OCI-LY3 (cell line): ENCODE results near the gene TAX1BP1.

Experiments
- H2AFZ ChIP-seq: fragments of 200-600, 300-600 bp; shearing (Covaris generic); 2 replicates; pipeline ENCODE4 v1.6.0; 2014; ENCODE audit warnings: antibody characterized with exemption, low read depth, low read length
- H3K27ac ChIP-seq: fragments of 200-600, 300-600 bp; sonication (generic); 2 replicates; pipeline ENCODE4 v1.5.1; 2014; ENCODE audit warnings: mild to moderate bottlenecking, low read length, moderate library complexity, mixed read lengths
- H3K27me3 ChIP-seq: fragments of 200-600, 300-600 bp; sonication (generic); 2 replicates; pipeline ENCODE4 v1.6.1; 2014; ENCODE audit warnings: low read depth, low read length, mixed read lengths
- H3K36me3 ChIP-seq: fragments of 200-600, 300-600 bp; sonication (generic); replicated peaks from 2 replicates; pipeline ENCODE3; 2014; ENCODE audit warnings: low read depth, low read length, mixed read lengths
- H3K4me1 ChIP-seq: fragments of 300-600, 200-600 bp; sonication (generic); 2 replicates; pipeline ENCODE4 v1.6.1; 2014; ENCODE audit warnings: low read length, mixed read lengths
- H3K4me2 ChIP-seq: fragments of 200-600, 300-600 bp; sonication (generic); 2 replicates; pipeline ENCODE4 v1.6.1; 2014; ENCODE audit warnings: low read length, mixed read lengths
- H3K4me3 ChIP-seq: fragments of 300-600, 200-600 bp; sonication (generic); 2 replicates; pipeline ENCODE4 v1.5.1; 2014; ENCODE audit warnings: antibody characterized with exemption, mild to moderate bottlenecking, low read length, moderate library complexity
- H3K79me2 ChIP-seq: fragments of 300-600, 200-600 bp; shearing (Covaris generic); 2 replicates; pipeline ENCODE4 v1.6.1; 2014; ENCODE audit warnings: mild to moderate bottlenecking, low read length, mixed read lengths
- H3K9ac ChIP-seq: fragments of 300-600, 200-600 bp; shearing (Covaris generic); 2 replicates; pipeline ENCODE4 v1.6.0; 2014; ENCODE audit warnings: mild to moderate bottlenecking, low read length, moderate library complexity
- H3K9me3 ChIP-seq: fragments of 200-600, 300-600 bp; shearing (Covaris generic); 2 replicates; pipeline ENCODE4 v1.6.1; 2014; ENCODE audit warnings: low read length, mixed read lengths; ENCODE audit not compliant: insufficient read depth
- H4K20me1 ChIP-seq: fragments of 200-600, 300-600 bp; sonication (generic); 2 replicates; pipeline ENCODE4 v1.6.1; 2016; ENCODE audit warnings: low read length, mixed read lengths; ENCODE audit not compliant: insufficient read depth
- EZH2phosphoT487 ChIP-seq: fragments of 200-600 bp; shearing (Covaris generic); IDR thresholded peaks from 2 replicates; pipeline ENCODE4 v1.6.1; 2018; ENCODE audit warnings: antibody characterized with exemption, mixed run types, low read depth
- TF ChIP-seq, protein P1 (sequence below): fragments of 200-600, 300-600 bp; sonication (generic); IDR thresholded peaks from 2 replicates; pipeline ENCODE4 v1.5.1; 2014; ENCODE audit warnings: antibody characterized with exemption, low read length, low read depth

TAX1BP1 gene

GRCh38 chr7:27826357-27826756, 86.4 kb downstream of the TAX1BP1 start:
- Histone ChIP-seq H3K4me2 (no peak overlapping the region), H3K27me3 (no peaks in the 10 kb centered on the region), H3K4me3 (no peak overlapping the region), H3K4me1 (no peaks in the 10 kb centered on the region), H3K9ac (no peak overlapping the region), H2AFZ (no peak overlapping the region), H4K20me1 (no peaks in the 10 kb centered on the region), H3K79me2 (no peaks in the 10 kb centered on the region), H3K27ac (no peak overlapping the region), H3K9me3 (no peaks in the 10 kb centered on the region), H3K36me3 (no peaks in the 10 kb centered on the region)
- TF ChIP-seq, protein P1, sequence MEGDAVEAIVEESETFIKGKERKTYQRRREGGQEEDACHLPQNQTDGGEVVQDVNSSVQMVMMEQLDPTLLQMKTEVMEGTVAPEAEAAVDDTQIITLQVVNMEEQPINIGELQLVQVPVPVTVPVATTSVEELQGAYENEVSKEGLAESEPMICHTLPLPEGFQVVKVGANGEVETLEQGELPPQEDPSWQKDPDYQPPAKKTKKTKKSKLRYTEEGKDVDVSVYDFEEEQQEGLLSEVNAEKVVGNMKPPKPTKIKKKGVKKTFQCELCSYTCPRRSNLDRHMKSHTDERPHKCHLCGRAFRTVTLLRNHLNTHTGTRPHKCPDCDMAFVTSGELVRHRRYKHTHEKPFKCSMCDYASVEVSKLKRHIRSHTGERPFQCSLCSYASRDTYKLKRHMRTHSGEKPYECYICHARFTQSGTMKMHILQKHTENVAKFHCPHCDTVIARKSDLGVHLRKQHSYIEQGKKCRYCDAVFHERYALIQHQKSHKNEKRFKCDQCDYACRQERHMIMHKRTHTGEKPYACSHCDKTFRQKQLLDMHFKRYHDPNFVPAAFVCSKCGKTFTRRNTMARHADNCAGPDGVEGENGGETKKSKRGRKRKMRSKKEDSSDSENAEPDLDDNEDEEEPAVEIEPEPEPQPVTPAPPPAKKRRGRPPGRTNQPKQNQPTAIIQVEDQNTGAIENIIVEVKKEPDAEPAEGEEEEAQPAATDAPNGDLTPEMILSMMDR = no peak
- TF ChIP-seq EZH2phosphoT487 = no peak

- no peak overlapping the region for H3K9ac ChIP-seq
- no peaks in the 10 kb centered on the region for H3K27me3 ChIP-seq
- H3K4me3 ChIP-seq = no peak overlapping the region
- no peaks in the 10 kb centered on the region for H4K20me1 ChIP-seq
- no peaks in the 10 kb centered on the region for H3K4me1 ChIP-seq
- H3K79me2 ChIP-seq = no peaks in the 10 kb centered on the region
- no peaks in the 10 kb centered on the region for H3K36me3 ChIP-seq
- no peak overlapping the region for H2AFZ ChIP-seq
- H3K27ac ChIP-seq = no peak overlapping the region
- no peaks in the 10 kb centered on the region for H3K9me3 ChIP-seq
- no peak for TF ChIP-seq EZH2phosphoT487
- TF ChIP-seq, protein P1 = no peak
- H3K4me2 ChIP-seq = no peak overlapping the region
Measured at GRCh38 chr7:27834179-27834921, 94.4 kb downstream of the TAX1BP1 start.

- no peaks in the 10 kb centered on the region for H3K27me3 ChIP-seq
- TF ChIP-seq, protein P1 = no peak
- TF ChIP-seq EZH2phosphoT487 = no peak
- no peaks in the 10 kb centered on the region for H3K9me3 ChIP-seq
- no peak overlapping the region for H2AFZ ChIP-seq
- H3K27ac ChIP-seq = no peak overlapping the region
- H3K4me1 ChIP-seq = peaks cover 8% of the 10 kb centered on the region
- no peaks in the 10 kb centered on the region for H3K36me3 ChIP-seq
- H4K20me1 ChIP-seq = no peaks in the 10 kb centered on the region
- no peaks in the 10 kb centered on the region for H3K79me2 ChIP-seq
- no peak overlapping the region for H3K9ac ChIP-seq
- no peak overlapping the region for H3K4me2 ChIP-seq
- no peak overlapping the region for H3K4me3 ChIP-seq
Measured at GRCh38 chr7:27835376-27835775, 95.4 kb downstream of the TAX1BP1 start.

DNA sequence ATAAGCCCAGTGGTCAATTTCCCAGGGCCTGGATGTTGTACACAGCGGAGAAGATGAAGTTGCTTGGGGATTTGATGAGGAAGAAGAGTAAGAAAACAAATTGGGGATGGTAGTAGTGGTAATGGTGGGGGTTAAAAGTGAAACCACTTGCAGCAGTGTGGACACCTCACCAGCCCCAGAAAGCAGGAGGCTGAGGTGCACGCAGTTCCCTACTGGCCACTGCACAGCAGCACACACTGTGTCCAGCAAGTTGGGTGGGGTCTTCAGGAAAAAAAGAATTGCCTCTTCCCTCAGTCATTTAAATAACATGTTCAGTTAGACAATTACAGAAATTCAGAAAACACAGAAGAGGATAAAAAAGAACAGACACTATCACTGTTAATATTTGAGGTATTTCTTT, 96.6 kb downstream of the TAX1BP1 start:
- Histone ChIP-seq H3K27me3 (no peaks in the 10 kb centered on the region), H3K36me3 (no peaks in the 10 kb centered on the region), H3K4me1 (peaks cover 11% of the 10 kb centered on the region), H3K9ac (no peak overlapping the region), H3K79me2 (no peaks in the 10 kb centered on the region), H3K4me2 (no peak overlapping the region), H3K4me3 (no peak overlapping the region), H3K27ac (no peak overlapping the region), H2AFZ (no peak overlapping the region), H4K20me1 (peaks cover 6% of the 10 kb centered on the region; the same call in 1 of the 2 replicates), H3K9me3 (no peaks in the 10 kb centered on the region)
- TF ChIP-seq, protein P1 = no peak
- no peak for TF ChIP-seq EZH2phosphoT487
